Heart left ventricle (tissue), 16 donors: Measurements from ENCODE around the gene PDE10A. TPM values are rescaled to one million over a fixed set of nuclear protein-coding genes. Genes with fewer than 3 reads are reported as not detected.

Experiments used
- ATAC-seq, 4 donors: fragments of 200-7000 bp; cut with Tn5 transposase; one replicate each; pipeline ENCODE4 v1.9.1; 2020 to 2022; ENCODE audit warnings: moderate library complexity in 4 of 4, mild to moderate bottlenecking in 3 of 4, moderate number of reproducible peaks in 1 of 4
- DNase-seq, 5 donors: peaks; one replicate each; pipeline ENCODE4 v3.0.0-alpha.2; 2020
- H3K27ac ChIP-seq, 12 donors: fragments of 200-600 bp; sonication (generic) in 4 of 12; one replicate each; pipeline versions ENCODE4 v1.5.0 to v1.8.0; 2016 to 2022; ENCODE audit warnings: mild to moderate bottlenecking in 2 of 12
- H3K27me3 ChIP-seq, 9 donors: fragments of 200-600 bp; sonication (generic) in 2 of 9; one replicate each; pipeline versions ENCODE4 v1.5.1 to v1.8.0; 2016 to 2022; ENCODE audit warnings: mild to moderate bottlenecking in 3 of 9
- H3K36me3 ChIP-seq, 9 donors: fragments of 200-600 bp; sonication (generic) in 2 of 9; one replicate each; pipeline versions ENCODE4 v1.5.0 to v1.8.0; 2018 to 2022; ENCODE audit warnings: mild to moderate bottlenecking in 2 of 9
- H3K4me1 ChIP-seq, 12 donors: fragments of 200-600 bp; sonication (generic) in 4 of 12; one replicate each; pipeline versions ENCODE4 v1.5.0 to v1.8.0; 2016 to 2022; ENCODE audit warnings: mild to moderate bottlenecking in 3 of 12
- H3K4me3 ChIP-seq, 12 donors: fragments of 200-600 bp; sonication (generic) in 4 of 12; one replicate each; pipeline versions ENCODE4 v1.5.0 to v1.8.0; 2017 to 2022; ENCODE audit warnings: mild to moderate bottlenecking in 9 of 12, moderate library complexity in 4 of 12
- H3K9me3 ChIP-seq, 12 donors: fragments of 200-600 bp; sonication (generic) in 4 of 12; one replicate each; pipeline versions ENCODE4 v1.5.0 to v1.8.0; 2016 to 2022; ENCODE audit warnings: mild to moderate bottlenecking in 1 of 12
- POLR2A ChIP-seq, 2 donors: fragments of 450-650 bp; IDR thresholded peaks; one replicate each; pipeline ENCODE4 v1.6.1; 2017; ENCODE audit warnings: antibody characterized with exemption in 2 of 2, mild to moderate bottlenecking in 2 of 2, moderate library complexity in 2 of 2
- WGBS, 4 donors: extraction: QIAGEN DNeasy Blood & Tissue Kit in 2 of 4; methylation state at CpG; one replicate each; pipeline versions ENCODE4 v1.1.5 to v1.1.7; 2013 to 2018; 5-methylcytosine and 5-hydroxymethylcytosine counted together
- intact Hi-C, 10 donors: fragments of 100-400 bp; cut with DNase I; formaldehyde crosslinking; loops; one replicate each; pipeline versions ENCODE4 v1.11.1 to v1.14.2; 2022
- polyA plus RNA-seq, 2 donors: library from polyadenylated mRNA; stranded (reverse); fragments of 200-250 nt; gene quantifications; one replicate each; pipeline ENCODE4 v1.2.3, GENCODE V29; 2013
- total RNA-seq, 9 donors: library from RNA; depleted of rRNA in 2 of 9; stranded (reverse); fragments of >200 nt in 2 of 9; fragmentation: NEBNext Ultra II Directional in 3 of 9; extraction: Animal tissue kit (Norgen Biotek cat#: 25700) in 3 of 9; gene quantifications; one replicate each; pipeline versions ENCODE4 v1.1.0 to v1.2.4, GENCODE V29; 2016 to 2023
- TF ChIP-seq, protein P1 (sequence below), 12 donors: fragments of 200-600 bp; sonication (generic) in 4 of 12; IDR thresholded peaks; one replicate each; pipeline versions ENCODE4 v1.5.0 to v1.8.0; 2018 to 2022; ENCODE audit warnings: antibody characterized with exemption in 12 of 12, mild to moderate bottlenecking in 5 of 12
- donor health status: ischemic (EF 13 %, LVEDD 7.1; RV severe dilation, severe dysfunction).
- donor health status: healthy with polysubstance abuse.
- donor health status: DM: no; HTN: yes; CAD: no.
- donor health status: DM: no; HTN: no; CAD: no.
- donor health status: ischemic (EF 25% LVEDD 6.9; RV normal size, moderate dysfunction).
- donor health status: ischemic (EF 25% LVEDD 5.7; RV mildly dilated, moderate dysfunction).
- donor health status: healthy.
- donor health status: DM: yes; HTN: yes; CAD: no.
- donor health status: ischemic (EF 35%, LVEDD 5.7; RV mildly dilated, moderate dysfunction).
- donor health status: nonischemic (EF 11% LVEDD 7.7; RV severe dilation, severe dysfunction).
- donor health status: DM: yes; HTN: yes; CAD: no.
- donor health status: PGD.
- donor health status: ischemic (EF 29% LVEDD 5.4; RV normal size, mild dysfunction).
- donor health status: nonischemic (EF 23%, LVEDD 6.1; RV moderate dilation, normal function).

Gene PDE10A
- total and polyA plus RNA-seq, 11 donors: 4.2 to 22.4 (median 12.8) TPM

GRCh38 chr6:165383323-165383722, 279.7 kb downstream of the PDE10A start:
- peaks cover 0 to 42% (median 19%) of the 10 kb centered on the region in 9 donors for H3K36me3 ChIP-seq
- DNase-seq: no peak

DNA sequence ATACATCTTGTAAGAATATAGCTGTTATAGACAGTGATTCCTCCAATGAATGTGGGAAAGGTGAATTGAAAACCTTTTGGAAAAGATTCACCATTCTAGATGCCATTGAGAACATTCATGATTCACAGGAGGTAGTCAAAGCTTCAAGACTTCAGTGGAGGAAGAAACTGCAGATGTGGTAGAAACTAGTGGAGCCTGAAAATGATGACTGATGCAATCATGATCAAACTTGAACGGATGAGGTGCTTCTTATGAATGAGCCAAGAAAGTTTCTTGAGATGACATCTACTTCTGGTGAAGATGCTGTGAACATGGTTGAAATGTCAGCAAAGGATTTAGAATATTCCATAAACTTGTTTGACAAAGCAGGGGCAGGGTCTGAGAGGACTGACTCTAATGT, 286.9 kb downstream of the PDE10A start:
- Histone ChIP-seq H3K9me3 (peaks cover 0 to 3% (median 0%) of the 10 kb centered on the region in 12 donors), H3K36me3 (peaks cover 0 to 37% (median 8%) of the 10 kb centered on the region in 9 donors), H3K4me1 (no peaks in the 10 kb centered on the region), H3K4me3 (no peak overlapping the region), H3K27me3 (no peaks in the 10 kb centered on the region), H3K27ac (no peak overlapping the region)
- intact Hi-C loops: no loop called here
- TF ChIP-seq, protein P1, sequence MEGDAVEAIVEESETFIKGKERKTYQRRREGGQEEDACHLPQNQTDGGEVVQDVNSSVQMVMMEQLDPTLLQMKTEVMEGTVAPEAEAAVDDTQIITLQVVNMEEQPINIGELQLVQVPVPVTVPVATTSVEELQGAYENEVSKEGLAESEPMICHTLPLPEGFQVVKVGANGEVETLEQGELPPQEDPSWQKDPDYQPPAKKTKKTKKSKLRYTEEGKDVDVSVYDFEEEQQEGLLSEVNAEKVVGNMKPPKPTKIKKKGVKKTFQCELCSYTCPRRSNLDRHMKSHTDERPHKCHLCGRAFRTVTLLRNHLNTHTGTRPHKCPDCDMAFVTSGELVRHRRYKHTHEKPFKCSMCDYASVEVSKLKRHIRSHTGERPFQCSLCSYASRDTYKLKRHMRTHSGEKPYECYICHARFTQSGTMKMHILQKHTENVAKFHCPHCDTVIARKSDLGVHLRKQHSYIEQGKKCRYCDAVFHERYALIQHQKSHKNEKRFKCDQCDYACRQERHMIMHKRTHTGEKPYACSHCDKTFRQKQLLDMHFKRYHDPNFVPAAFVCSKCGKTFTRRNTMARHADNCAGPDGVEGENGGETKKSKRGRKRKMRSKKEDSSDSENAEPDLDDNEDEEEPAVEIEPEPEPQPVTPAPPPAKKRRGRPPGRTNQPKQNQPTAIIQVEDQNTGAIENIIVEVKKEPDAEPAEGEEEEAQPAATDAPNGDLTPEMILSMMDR (IDR thresholded peaks at IDR 0.05): no peak
- TF ChIP-seq POLR2A (IDR thresholded peaks at IDR 0.05): no peak
- ATAC-seq: no peak
- 93 to 100% (median 96%) methylated on average over 1 of the region's 1 CpG for WGBS, 4 donors
- DNase-seq: no peak

More at GRCh38 chr6:165383323-165383722, 279.7 kb downstream of the PDE10A start:
- no peak for TF ChIP-seq POLR2A (IDR thresholded peaks at IDR 0.05)
- TF ChIP-seq, protein P1 (IDR thresholded peaks at IDR 0.05): no peak
- H3K27ac ChIP-seq: no peak overlapping the region
- H3K9me3 ChIP-seq: no peaks in the 10 kb centered on the region
- WGBS, 4 donors: 82 to 94% (median 91%) methylated on average over 3 of the region's 3 CpGs
- H3K4me1 ChIP-seq: no peaks in the 10 kb centered on the region
- no peak overlapping the region for H3K4me3 ChIP-seq
- no peak for ATAC-seq
- intact Hi-C loops: no loop called here
- no peaks in the 10 kb centered on the region for H3K27me3 ChIP-seq

DNA sequence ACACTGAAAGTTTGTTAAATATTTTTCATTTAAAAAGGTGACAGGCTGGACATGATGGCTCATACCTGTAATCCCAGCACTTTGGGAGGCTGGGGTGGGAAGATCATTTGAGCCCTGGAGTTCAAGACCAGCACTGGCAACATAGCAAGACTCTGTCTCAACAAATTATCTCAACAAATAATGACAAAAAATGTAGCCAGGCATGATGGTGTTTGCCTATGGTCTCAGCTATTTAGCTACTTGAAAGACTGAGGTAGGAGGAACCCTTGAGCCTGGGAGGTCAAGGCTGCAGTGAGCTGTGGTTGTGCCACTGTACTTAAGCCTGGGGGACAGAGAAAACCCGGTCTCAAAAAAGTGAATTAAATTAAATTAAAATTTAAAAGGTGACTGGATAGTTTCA, 297.7 kb downstream of the PDE10A start:
- Histone ChIP-seq H3K9me3 (peaks cover 0 to 19% (median 6%) of the 10 kb centered on the region in 12 donors), H3K36me3 (peaks cover 0 to 6% (median 0%) of the 10 kb centered on the region in 9 donors), H3K4me3 (no peak overlapping the region), H3K27ac (no peak overlapping the region), H3K27me3 (no peaks in the 10 kb centered on the region), H3K4me1 (no peaks in the 10 kb centered on the region)
- intact Hi-C loops: no loop called here
- no peak for ATAC-seq
- WGBS, 4 donors: 93 to 96% (median 94%) methylated on average over 1 of the region's 1 CpG
- no peak for DNase-seq
- TF ChIP-seq, protein P1 (IDR thresholded peaks at IDR 0.05): no peak
- no peak for TF ChIP-seq POLR2A (IDR thresholded peaks at IDR 0.05)

DNA sequence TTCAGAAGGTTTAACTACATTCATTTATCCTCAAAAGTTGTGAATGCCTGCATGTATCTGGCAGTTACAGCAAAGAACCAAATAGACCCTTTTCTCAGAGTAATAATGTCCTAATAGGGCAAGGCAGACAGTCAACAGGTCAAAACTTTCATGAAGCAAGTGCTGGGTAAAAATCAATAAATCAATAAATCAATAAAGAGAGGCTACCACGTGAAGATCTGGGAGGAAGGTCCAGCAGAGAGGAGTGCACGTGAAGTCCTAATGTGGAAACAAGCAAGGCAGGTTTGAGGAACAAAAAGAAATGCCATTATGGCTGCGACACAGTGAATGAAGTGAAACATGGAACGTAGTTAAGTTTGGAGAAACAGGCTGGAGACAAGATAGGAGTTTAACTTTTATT, 317.3 kb downstream of the PDE10A start:
- DNase-seq: no peak
- Histone ChIP-seq H3K4me3 (no peak overlapping the region), H3K27ac (no peak overlapping the region), H3K27me3 (no peaks in the 10 kb centered on the region), H3K9me3 (peaks cover 0 to 5% (median 0%) of the 10 kb centered on the region in 12 donors), H3K36me3 (peaks cover 0 to 27% (median 3%) of the 10 kb centered on the region in 9 donors), H3K4me1 (no peaks in the 10 kb centered on the region)
- TF ChIP-seq POLR2A (IDR thresholded peaks at IDR 0.05): no peak
- TF ChIP-seq, protein P1 (IDR thresholded peaks at IDR 0.05): no peak
- intact Hi-C loops: no loop called here
- WGBS, 4 donors: 86 to 90% (median 89%) methylated on average over 4 of the region's 4 CpGs
- ATAC-seq: no peak
